Glomerular endothelial cell (primary cell): Measurements from ENCODE around the gene OCEL1. TPM values are rescaled to one million over a fixed set of nuclear protein-coding genes. Genes with fewer than 3 reads are reported as not detected.

Experiments used
- DNase-seq: peaks from one replicate; pipeline ENCODE4 v3.0.0-alpha.2; 2011; ENCODE audit warnings: low read depth, low spot score; ENCODE audit errors: extremely low read depth
- total RNA-seq: library from RNA; depleted of rRNA; stranded (reverse); fragments of >200 nt; gene quantifications from 2 replicates; pipeline ENCODE4 v1.2.3, GENCODE V29; 2015

The OCEL1 gene
- total RNA-seq, 1 donor from 2014 or later, result 6.5 TPM

DNA sequence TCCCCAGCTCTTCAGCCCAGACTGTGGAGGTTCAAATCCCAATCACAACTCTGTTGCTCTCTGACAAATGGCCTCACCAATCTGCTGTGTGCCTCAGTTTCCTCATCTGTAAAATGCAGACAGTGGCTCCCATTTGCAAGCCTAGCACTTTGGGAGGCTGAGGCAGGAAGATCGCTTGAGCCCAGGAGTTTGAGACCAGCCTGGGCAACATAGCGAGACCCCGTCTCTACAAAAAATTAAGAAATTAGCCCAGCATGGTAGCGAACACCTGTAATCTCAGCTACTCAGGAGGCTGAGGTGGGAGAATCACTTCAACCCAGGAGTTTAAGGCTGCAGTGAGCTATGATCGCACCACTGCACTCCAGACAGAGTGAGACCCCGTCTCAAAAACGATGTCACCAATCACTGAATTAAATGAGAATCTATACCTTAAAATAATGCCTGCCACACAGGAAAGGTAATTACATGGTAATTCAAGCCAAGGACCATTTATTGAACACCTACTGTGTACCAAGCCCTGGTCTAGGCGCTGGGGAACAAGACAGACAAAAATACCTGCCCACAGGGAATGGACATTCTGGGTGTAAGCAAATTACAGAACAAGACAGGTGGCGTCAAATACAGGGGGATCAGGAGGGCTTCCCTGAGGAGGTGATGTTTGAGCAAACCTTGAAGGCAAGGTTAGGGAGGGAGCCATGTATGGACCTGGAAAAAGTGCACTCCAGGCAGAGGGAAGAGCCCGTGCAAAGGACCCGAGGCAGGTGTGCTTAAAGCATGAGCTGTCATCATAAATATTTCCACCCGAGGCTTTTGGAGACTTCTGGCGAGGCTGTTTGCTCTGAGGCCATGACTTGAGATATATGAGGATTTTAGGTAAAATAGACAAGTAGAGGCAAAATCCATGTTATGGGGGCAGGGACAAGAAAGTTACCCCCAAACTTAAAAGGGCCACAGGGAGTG is 12.0 kb downstream of the OCEL1 start:
- no peak for DNase-seq

DNA sequence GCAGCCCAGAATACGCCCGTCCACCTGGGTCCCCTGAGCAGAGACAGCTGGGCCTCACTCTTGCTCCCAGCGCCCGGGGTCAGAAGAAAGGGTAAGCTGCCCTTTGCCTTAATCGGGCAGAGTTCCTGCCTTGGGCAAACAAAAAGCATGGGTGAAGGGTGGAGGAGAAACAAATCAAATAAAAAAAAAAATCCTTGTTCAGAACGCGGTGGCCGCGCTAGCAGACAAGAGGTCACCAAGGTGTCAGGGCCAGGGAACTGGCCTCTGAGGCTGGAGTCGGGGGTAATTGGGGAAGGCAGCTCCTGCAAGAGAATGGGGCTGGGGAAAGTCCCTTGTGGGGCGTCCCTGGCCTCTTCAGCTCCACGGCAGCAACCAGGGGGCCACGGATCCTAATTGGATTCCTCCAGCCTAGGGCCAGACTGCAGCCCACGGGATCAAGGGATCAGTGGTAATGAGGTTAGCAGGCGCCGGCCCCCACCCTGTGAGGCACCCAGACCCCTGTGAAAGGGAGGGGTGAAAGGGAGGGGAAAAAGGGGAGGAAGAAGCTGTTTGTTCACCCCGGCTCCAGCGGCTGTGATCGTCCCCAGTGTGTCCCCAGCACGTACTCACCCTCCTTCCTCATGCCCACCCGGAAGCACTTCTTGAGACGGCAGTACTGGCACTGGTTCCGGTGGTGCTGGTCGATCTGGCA is 14.2 kb downstream of the OCEL1 start:
- no peak for DNase-seq

DNA sequence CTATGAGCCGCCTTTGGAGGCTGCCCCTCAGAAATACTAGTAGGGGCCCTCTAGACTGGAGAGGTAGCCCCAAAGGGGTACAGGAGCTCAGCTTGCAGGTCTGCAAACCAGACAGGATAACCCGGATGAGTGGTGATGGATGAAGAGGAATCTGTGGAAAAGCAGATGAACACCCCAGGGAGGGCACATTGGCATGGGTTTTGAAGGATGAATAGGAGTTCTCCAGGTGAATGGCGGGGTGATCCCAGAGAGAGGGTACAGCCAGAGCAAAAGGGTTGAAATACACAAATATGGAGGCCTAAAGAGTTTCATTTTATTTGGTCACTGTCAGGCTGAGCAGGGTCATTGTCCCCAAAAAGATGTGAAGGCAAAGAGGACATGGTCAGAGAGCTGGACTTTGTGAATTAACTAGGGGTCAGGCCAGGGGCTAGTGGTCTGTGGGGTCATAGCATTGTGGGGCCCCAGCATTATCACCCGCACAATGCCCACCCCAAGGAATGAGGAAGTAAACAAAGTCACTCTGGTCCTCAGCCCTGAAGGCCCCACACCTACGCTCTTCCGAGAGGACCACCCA is 14.9 kb downstream of the OCEL1 start:
- no peak for DNase-seq

- no peak for DNase-seq
Observed at GRCh38 chr19:17242431-17243208, 16.6 kb downstream of the OCEL1 start.

DNA sequence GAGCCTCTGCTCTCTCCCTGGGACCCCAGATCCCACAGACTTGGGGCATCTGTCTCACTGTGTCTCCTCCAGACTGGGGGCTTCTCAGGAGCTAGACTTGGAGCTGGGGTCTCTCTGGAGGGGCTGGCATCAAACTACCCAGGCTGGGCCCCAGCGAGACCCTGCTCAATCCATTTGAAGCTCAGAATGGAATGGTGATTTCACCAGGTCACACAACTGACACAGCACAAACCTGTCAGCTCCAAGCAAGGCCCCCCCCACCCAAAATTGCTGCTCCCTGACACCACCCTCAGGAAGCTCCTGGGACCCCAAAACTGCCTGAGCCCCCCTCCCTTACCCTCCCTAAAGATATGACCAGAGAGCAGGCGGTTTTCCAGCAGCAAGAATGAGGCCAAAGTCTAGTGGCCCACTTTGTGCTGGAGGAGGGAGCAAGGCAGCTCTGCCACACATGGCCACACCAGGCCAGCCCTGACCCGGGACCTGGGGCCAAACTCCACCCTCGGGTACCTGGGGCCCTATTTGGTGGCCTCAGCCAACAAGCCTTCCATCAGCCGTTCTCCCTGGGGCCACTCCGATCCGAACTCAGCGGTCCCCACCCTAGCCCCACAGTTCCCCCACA is 17.3 kb downstream of the OCEL1 start:
- DNase-seq, result no peak

DNA sequence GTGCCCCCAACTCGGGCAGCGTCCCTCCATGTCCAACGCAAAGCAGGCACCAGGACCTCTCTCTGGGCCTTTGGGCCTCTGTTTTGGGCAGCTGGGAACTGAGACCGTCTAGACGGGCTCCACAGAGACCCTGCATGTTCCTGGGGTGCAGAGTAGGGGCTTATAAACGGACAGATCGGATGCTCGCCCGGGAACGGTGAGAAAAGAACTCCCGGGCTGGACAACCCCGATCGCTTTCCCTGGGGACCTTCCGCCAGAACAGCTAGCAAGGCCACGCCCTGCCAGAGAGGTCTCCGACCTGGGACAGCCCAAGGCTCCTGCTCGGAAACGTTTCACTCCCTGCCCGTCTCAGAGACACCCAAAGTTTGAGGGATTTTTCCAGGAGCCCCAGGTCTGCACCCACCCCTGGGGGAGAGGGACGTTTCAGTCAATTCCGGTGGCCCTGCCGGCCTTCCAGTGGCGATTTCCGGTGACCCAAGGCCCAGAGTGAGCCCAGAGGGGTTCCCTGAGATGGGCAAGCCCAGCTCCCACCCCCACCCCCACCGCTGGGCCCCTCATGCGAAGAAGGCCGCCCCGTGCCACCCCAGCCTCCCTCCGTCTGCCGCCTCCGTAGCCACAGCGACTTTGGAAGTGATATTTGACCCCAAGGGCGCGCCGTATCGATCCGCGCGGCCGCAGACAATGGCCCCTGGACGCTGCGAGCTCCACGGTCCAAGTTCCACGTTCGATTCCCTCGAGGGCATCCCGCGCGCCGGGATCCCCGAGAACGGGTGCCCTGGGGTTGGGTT is 18.0 kb downstream of the OCEL1 start:
- DNase-seq, result no peak

- DNase-seq, result no peak
Observed at GRCh38 chr19:17244618-17245534, 18.9 kb downstream of the OCEL1 start.

- no peak for DNase-seq
Observed at GRCh38 chr19:17245535-17245984, 19.5 kb downstream of the OCEL1 start, which contains the start of gene NR2F6. Gene NR2F6, minus strand, starts transcription at chr19:17245919. Its CDS starts 699 bp downstream, at chr19:17245220.

DNA sequence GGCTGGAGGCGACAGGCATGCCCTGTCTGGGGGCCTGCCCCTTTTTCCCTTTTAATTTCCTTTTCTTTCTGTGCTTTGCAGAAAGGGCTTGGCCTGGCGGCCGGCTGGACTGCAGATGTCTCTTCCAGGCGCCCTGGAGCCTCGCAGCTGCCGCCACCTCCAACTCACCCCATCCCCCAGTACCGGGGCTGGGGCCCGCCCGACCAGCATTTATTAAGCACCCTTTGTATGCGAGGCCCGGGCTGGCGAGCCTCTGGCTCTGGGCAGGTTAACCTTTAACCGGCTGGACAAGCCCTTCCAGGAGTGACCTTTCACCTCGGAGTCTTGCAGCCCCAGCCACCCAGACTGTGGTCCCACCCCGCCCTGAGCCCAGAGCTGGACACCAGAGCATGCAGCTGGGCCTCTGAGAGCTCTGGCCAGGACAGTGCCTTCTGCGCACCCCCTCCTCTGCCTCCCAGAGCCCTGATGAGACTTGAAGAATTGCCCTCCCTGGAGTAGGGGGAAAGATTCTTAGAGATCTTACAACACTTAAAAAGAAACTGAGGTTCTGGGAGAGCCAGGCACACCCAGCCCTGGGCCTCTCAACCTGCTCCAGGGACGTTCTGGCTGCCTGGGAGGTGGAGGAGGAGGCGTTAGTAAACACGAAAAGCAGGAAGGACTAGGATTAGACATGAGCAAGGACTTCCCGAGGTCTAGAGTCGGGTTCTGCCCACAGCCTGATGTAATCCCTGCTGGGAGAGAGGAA is 20.8 kb downstream of the OCEL1 start:
- DNase-seq, result no peak

DNA sequence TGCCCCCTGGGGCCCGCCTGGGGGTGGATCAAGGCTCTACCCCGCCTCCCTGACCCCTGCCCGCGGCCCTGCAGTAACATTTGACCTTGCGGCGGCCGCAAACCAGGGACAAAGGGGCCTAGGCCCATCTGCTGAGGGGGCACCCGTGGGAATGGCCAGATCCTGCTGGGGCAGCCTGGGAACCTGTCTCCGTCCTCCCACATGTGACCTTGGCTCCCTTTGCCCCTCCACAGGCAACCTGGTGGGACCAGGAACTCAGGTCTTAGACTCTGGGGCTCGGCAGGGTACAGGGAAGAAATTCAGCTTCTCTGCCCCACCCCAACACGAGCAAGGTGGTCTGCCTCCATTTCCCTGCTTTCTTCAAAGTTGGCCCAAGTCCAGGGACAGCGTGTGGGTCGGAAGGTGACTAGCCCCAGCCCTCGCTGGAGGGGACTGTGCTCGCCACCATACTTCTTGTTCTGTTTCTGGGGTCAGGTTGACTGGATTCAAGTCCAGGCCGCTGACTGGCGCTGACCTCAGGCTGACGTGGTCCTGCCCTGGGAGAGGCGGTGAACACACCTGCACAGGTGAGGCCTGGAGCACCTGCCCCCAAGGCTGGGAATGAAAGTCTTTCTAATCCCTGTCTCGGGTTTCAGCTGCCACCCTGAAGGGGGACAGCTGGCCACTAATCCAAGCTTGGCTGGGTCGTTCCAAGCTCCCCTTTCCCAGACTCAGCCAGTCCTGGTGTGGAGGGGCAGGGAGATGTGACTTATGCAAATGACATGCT is 22.2 kb downstream of the OCEL1 start:
- no peak for DNase-seq

GRCh38 chr19:17249887-17250548 is 24.0 kb downstream of the OCEL1 start:
- no peak for DNase-seq

GRCh38 chr19:17254636-17255035 is 28.6 kb downstream of the OCEL1 start:
- DNase-seq, result no peak

GRCh38 chr19:17255150-17255621 is 29.2 kb downstream of the OCEL1 start:
- no peak for DNase-seq

DNA sequence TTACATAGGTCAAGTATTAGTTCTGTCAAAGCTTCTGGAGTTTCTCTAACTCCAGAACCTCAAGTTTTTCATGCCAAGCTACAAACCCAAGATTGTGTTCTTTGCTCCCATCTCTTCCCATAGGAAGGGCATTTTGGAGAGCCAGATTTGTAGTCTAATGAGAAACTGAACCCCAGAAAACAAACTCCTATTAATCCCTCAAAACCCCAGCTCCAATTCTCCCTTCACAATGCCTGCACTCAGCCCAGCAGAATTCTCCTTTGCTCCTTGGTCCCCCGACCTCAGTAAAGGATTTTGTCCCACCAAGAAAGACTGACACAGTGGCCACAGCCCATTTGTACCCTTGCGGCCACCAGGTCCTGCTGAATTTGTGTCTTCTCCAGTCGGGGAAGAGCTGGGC is 30.1 kb downstream of the OCEL1 start:
- no peak for DNase-seq

DNA sequence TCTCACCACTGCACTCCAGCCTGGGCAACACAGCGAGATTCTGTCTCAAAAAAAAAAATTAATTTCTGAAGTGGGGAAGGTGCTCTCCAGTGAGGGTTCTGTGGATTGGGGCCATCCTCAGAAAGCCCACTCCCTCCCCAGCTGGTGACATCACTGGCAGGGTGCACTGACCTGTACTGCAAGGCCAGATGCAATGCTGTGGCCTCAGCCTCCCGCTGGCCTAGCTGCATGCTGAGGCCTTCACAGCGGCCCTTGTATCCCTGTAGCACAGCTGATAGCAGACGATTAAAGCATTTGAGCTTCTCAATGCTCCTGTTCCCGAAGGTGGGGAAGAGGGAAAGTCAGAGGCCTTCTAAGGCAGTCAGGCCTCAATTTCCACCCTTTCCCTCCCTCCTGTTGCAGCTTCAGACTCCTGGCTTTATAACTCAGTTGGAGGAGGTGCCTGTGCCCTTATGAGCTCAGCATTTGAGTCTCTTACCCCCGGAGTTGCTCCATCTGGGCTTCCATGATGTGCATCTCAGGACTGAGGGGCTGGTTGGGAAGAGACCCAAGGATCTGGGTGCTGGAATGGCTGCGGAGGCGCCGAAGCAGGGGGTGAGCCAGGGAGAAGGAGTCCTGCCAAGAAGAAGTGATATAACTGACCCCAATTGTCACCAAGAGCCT is 33.2 kb downstream of the OCEL1 start:
- DNase-seq, result no peak

GRCh38 chr19:17259934-17260333 is 33.9 kb downstream of the OCEL1 start:
- DNase-seq, result no peak
